Lower lobe of right lung (tissue), 2 donors: ENCODE results near the gene CACNA2D1. TPM values are rescaled to one million over a fixed set of nuclear protein-coding genes. Genes with fewer than 3 reads are reported as not detected.

ENCODE experiments used
- ATAC-seq, 2 donors: fragments of 200-7000 bp; cut with Tn5 transposase; one replicate each; pipeline ENCODE4 v1.9.1; 2020 to 2022; ENCODE audit warnings: mild to moderate bottlenecking in 2 of 2, moderate library complexity in 2 of 2
- DNase-seq: peaks from one replicate; pipeline ENCODE4 v3.0.0-alpha.2; 2020
- H3K27ac ChIP-seq: fragments of 200-600 bp; one replicate; pipeline ENCODE4 v1.8.0; 2022
- H3K27me3 ChIP-seq: fragments of 200-600 bp; one replicate; pipeline ENCODE4 v1.8.0; 2022; ENCODE audit warnings: low read depth
- H3K36me3 ChIP-seq: fragments of 200-600 bp; one replicate; pipeline ENCODE4 v1.8.0; 2022; ENCODE audit warnings: mild to moderate bottlenecking
- H3K4me1 ChIP-seq: fragments of 200-600 bp; one replicate; pipeline ENCODE4 v1.8.0; 2022
- H3K4me3 ChIP-seq: fragments of 200-600 bp; one replicate; pipeline ENCODE4 v1.8.0; 2022; ENCODE audit warnings: mild to moderate bottlenecking
- H3K9me3 ChIP-seq: fragments of 200-600 bp; one replicate; pipeline ENCODE4 v1.8.0; 2022
- CTCF ChIP-seq: fragments of 200-600 bp; IDR thresholded peaks from one replicate; pipeline ENCODE4 v1.8.0; 2022; ENCODE audit warnings: antibody characterized with exemption, mild to moderate bottlenecking
- intact Hi-C: fragments of 100-400 bp; cut with DNase I; formaldehyde crosslinking; loops from one replicate; pipeline ENCODE4 v1.11.0; 2022
- total RNA-seq: library from RNA; stranded (reverse); fragmentation: NEBNext Ultra II Directional; extraction: Animal tissue kit (Norgen Biotek cat#: 25700); gene quantifications from one replicate; pipeline ENCODE4 v1.2.1, GENCODE V29; 2021
- donor health status: DM: no; HTN: yes; CAD: no; lungs with severe emphysema.

CACNA2D1 gene
- total RNA-seq, 1 donor from 2014 or later = 12.5 TPM

DNA sequence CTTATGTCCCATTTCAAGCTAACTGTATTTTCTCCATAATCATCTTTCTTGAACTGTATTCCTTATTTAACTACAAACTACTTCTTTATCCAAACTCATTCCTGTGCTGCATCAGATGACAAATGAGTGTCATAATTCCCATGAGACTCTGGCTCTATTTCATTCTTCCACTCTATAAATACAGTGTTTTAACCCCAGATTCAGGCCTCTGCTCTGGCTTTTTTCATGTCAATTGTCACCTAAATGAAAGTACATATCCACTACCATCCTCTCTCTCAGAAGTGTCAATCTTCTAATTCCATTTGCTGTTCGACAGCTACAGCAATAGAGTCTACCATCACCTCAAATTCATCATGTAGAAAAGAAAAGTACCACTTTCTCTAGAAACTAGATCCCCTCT is 172.7 kb downstream of the CACNA2D1 start:
- Histone ChIP-seq H3K36me3 (no peaks in the 10 kb centered on the region), H3K4me1 (no peaks in the 10 kb centered on the region), H3K27ac (no peak overlapping the region), H3K27me3 (no peaks in the 10 kb centered on the region), H3K4me3 (no peak overlapping the region), H3K9me3 (no peaks in the 10 kb centered on the region)
- intact Hi-C loops = no loop called here
- DNase-seq = no peak
- no peak for TF ChIP-seq CTCF
- ATAC-seq = no peak

DNA sequence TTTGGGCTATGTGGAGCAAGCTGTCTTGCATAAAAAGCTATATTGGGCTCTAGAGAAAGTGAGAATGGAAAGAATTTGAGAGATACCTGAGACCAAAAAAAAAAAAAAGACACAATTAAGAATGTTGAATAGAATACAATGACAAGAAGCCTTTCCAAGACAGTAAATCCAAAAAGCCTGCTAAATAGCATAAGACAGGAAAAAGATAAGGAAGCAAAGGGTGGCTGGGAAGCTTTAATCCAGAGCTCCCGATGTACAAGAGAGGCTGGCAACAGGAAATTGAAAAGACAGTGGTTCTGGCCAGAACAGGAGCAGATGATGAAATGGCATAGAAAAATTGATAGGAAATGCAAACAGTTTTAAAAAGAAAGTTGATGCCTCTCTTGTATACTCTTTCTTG is 174.9 kb downstream of the CACNA2D1 start:
- TF ChIP-seq CTCF = no peak
- Histone ChIP-seq H3K9me3 (no peaks in the 10 kb centered on the region), H3K4me3 (no peak overlapping the region), H3K36me3 (no peaks in the 10 kb centered on the region), H3K27ac (no peak overlapping the region), H3K4me1 (no peaks in the 10 kb centered on the region), H3K27me3 (no peaks in the 10 kb centered on the region)
- intact Hi-C loops = no loop called here
- ATAC-seq (no peak), DNase-seq (no peak)

- intact Hi-C loops = no loop called here
- ATAC-seq = no peak
Observed at GRCh38 chr7:82266081-82266480, 177.5 kb downstream of the CACNA2D1 start.

GRCh38 chr7:82264783-82265305 is 178.7 kb downstream of the CACNA2D1 start:
- ATAC-seq (no peak), DNase-seq (no peak)
- H3K27me3 ChIP-seq = no peaks in the 10 kb centered on the region
- H3K4me1 ChIP-seq = no peaks in the 10 kb centered on the region
- no peak overlapping the region for H3K27ac ChIP-seq
- no peaks in the 10 kb centered on the region for H3K36me3 ChIP-seq
- intact Hi-C loops = no loop called here
- H3K9me3 ChIP-seq = no peaks in the 10 kb centered on the region
- TF ChIP-seq CTCF = no peak
- H3K4me3 ChIP-seq = no peak overlapping the region

More at GRCh38 chr7:82266081-82266480, 177.5 kb downstream of the CACNA2D1 start:
- Histone ChIP-seq H3K27me3 (no peaks in the 10 kb centered on the region), H3K9me3 (no peaks in the 10 kb centered on the region), H3K4me3 (no peak overlapping the region), H3K36me3 (no peaks in the 10 kb centered on the region), H3K4me1 (no peaks in the 10 kb centered on the region), H3K27ac (no peak overlapping the region)
- TF ChIP-seq CTCF = no peak
- no peak for DNase-seq

DNA sequence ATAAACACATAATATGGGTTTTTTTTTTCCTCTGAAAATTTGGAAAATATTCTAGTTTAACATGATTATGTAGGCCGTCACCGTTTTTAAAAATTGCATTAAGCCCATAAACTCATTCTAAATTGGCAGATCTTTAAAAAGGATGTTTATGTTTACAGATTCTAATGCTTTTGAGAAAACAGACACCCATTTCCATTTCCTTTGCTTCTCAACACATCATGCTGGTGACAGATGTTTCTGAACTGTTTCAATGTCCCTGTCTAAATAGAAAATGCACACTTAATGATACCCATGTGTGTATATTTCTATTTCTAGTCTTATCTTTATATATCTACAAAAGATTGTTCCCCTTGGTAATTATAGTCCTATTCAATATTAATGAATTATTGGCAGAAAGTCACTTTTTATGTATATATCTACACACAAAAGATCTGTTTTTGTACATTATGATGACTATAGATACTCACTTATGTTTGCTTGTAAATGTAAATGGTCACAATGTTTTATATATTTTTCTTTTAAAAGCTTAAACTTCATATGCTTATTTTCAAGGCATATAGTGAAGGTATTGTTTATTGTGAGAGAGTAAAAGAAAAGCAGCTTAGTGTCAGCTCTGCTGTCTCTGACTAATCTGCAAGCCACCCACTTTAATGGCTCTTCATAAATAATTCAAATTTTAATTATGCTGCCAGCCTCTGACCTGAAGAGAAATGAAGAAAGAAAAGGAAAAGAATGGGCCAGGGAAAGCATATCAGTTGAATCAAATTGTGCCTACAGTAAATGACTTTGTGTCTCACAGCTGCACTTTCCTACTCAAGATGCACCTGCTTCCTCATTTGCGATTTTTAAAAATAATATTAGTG is 179.4 kb downstream of the CACNA2D1 start:
- Histone ChIP-seq H3K4me3 (no peak overlapping the region), H3K9me3 (no peaks in the 10 kb centered on the region), H3K4me1 (no peaks in the 10 kb centered on the region), H3K27ac (no peak overlapping the region), H3K36me3 (no peaks in the 10 kb centered on the region), H3K27me3 (no peaks in the 10 kb centered on the region)
- no peak for DNase-seq
- no peak for ATAC-seq
- no peak for TF ChIP-seq CTCF
- intact Hi-C loops = no loop called here
